Vagina (tissue), 2 donors: ENCODE measurements around the gene NCOA4.

Experiments
- POLR2A ChIP-seq, 2 donors: fragments of 450-650 bp; IDR thresholded peaks; one replicate each; pipeline ENCODE4 v1.6.1; 2017; ENCODE audit warnings: antibody characterized with exemption in 2 of 2, mild to moderate bottlenecking in 2 of 2, moderate library complexity in 2 of 2
- POLR2AphosphoS5 ChIP-seq, 2 donors: sonication (generic); formaldehyde crosslinking; IDR thresholded peaks; one replicate each; pipeline ENCODE4 v1.9.0; 2017; ENCODE audit warnings: antibody characterized with exemption in 2 of 2, mild to moderate bottlenecking in 2 of 2, low read depth in 1 of 2; ENCODE audit not compliant: insufficient read depth in 1 of 2
- TF ChIP-seq, protein P1 (sequence below), 3 experiments: fragments of 450-650 bp in 2 of 3; fragments of 200-600 bp in 1 of 3; sonication (generic) in 1 of 3; IDR thresholded peaks; one replicate each; pipeline ENCODE4 v1.5.1; 2017 to 2019; ENCODE audit warnings: antibody characterized with exemption in 3 of 3, mild to moderate bottlenecking in 2 of 3, moderate library complexity in 2 of 3

DNA sequence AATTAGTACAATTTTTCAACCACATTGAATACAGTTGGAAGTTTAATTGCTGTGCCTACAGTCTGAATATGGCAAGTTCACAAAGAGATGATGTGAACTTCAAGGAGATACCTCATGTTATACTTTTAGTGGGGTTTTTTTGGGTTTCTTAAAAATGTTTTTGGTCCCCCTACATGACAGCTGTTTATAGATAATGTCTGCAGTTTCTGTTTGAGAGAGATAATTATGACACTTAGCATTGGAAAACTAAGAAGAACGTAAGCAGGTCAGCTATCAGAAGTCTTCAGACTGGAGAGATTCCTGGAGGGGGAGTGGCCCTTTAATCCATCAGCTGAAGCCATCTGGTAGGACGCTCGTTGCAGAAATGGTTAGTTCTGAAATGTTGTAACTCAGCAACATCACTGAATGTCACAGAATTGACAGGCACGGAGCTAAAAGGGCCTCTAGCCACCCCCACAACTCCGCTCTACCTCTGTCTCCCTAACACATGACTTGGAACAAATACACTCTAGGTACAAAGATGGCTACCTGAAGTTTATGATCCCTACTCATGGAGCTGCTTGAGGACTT is 29.2 kb downstream of the NCOA4 start:
- TF ChIP-seq, protein P1, sequence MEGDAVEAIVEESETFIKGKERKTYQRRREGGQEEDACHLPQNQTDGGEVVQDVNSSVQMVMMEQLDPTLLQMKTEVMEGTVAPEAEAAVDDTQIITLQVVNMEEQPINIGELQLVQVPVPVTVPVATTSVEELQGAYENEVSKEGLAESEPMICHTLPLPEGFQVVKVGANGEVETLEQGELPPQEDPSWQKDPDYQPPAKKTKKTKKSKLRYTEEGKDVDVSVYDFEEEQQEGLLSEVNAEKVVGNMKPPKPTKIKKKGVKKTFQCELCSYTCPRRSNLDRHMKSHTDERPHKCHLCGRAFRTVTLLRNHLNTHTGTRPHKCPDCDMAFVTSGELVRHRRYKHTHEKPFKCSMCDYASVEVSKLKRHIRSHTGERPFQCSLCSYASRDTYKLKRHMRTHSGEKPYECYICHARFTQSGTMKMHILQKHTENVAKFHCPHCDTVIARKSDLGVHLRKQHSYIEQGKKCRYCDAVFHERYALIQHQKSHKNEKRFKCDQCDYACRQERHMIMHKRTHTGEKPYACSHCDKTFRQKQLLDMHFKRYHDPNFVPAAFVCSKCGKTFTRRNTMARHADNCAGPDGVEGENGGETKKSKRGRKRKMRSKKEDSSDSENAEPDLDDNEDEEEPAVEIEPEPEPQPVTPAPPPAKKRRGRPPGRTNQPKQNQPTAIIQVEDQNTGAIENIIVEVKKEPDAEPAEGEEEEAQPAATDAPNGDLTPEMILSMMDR (IDR thresholded peaks at IDR 0.05), result no peak
- no peak for TF ChIP-seq POLR2A (IDR thresholded peaks at IDR 0.05)
- no peak for TF ChIP-seq POLR2AphosphoS5 (IDR thresholded peaks at IDR 0.05; ENCODE audit: insufficient read depth in 1 of 2, low read depth in 1 of 2)
